Measurements from ENCODE around the gene RAB41. TPM values are rescaled to one million over a fixed set of nuclear protein-coding genes. Genes with fewer than 3 reads are reported as not detected.
"Not testable (repeated sequence)": the region's sequence is repeated elsewhere in the genome, so short reads cannot be mapped to it uniquely, and the experiment has no call there.

RAB41 gene
- total RNA-seq, 2 donors from 2014 or later = not detected

- intact Hi-C loops (cut with DNase I) = no loop called here
- no peaks in the 10 kb centered on the region for H3K36me3 ChIP-seq
- no peaks in the 10 kb centered on the region for H3K27me3 ChIP-seq
- no peaks in the 10 kb centered on the region for H3K9me3 ChIP-seq
- no peak within 1 kb of the TSS for H3K9ac ChIP-seq (ENCODE audit: low read depth in 2 of 2, low read length in 2 of 2)
- TF ChIP-seq CTCF (IDR thresholded peaks at IDR 0.05) = no peak
- H3K4me1 ChIP-seq = no peaks in the 10 kb centered on the region
- no peak within 1 kb of the TSS for H3K4me3 ChIP-seq
- no peak within 1 kb of the TSS for H3K27ac ChIP-seq
- no peak for DNase-seq
These were observed 13.9 kb upstream of the RAB41 start, which contains the start of gene ARR3 for GRCh38 chrX:70268034-70268433. TSS of gene ARR3 (plus strand) at chrX:70268334. CDS start at chrX:70269386, 1,052 bp downstream.

DNA sequence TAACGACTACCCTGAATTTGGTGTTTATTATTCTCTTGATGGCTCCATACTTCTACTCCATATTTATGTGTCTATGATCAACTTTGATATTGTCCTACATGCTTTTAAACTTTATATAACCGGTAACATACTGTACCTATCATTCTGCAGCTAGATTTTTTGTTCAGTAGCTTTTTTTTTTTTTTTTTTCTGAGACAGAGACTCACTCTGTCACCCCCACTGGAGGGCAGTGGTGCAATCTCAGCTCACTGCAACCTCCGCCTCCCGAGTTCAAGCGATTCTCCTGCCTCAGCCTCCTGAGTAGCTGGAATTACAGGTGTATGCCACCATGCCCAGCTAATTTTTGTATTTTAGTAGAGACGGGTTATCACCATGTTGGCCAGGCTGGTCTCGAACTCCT is 7.9 kb upstream of the RAB41 start:
- H3K27me3 ChIP-seq; H3K4me1 ChIP-seq; H3K4me3 ChIP-seq; intact Hi-C loops (cut with DNase I); H3K9ac ChIP-seq (ENCODE audit: low read depth in 2 of 2, low read length in 2 of 2); DNase-seq; H3K36me3 ChIP-seq; H3K27ac ChIP-seq; H3K9me3 ChIP-seq: not testable (repeated sequence)

- H3K27me3 ChIP-seq = no peaks in the 10 kb centered on the region
- intact Hi-C loops (cut with DNase I) = no loop called here
- TF ChIP-seq CTCF (IDR thresholded peaks at IDR 0.05) = no peak
- no peak for DNase-seq
- H3K9ac ChIP-seq (ENCODE audit: low read depth in 2 of 2, low read length in 2 of 2) = no peak overlapping the region
- H3K9me3 ChIP-seq = no peaks in the 10 kb centered on the region
- H3K4me3 ChIP-seq = no peak overlapping the region
- H3K36me3 ChIP-seq = no peaks in the 10 kb centered on the region
- H3K27ac ChIP-seq = no peak overlapping the region
- H3K4me1 ChIP-seq = no peaks in the 10 kb centered on the region
These were observed 2.9 kb upstream of the RAB41 start for GRCh38 chrX:70279081-70279480.

- Histone ChIP-seq H3K27me3 (no peaks in the 10 kb centered on the region), H3K4me3 (no peak overlapping the region)
- intact Hi-C loops (cut with DNase I) = no loop called here
These were observed 1.4 kb upstream of the RAB41 start for GRCh38 chrX:70280573-70280972.

GRCh38 chrX:70289168-70289792 is 7.3 kb downstream of the RAB41 start:
- intact Hi-C loops (cut with DNase I) = no loop called here
- Histone ChIP-seq H3K9ac (ENCODE audit: low read depth in 2 of 2, low read length in 2 of 2) (peak overlapping the region; percentile 59 to 60), H3K27me3 (no peaks in the 10 kb centered on the region), H3K4me3 (peak overlapping the region; percentile 51), H3K9me3 (no peaks in the 10 kb centered on the region), H3K36me3 (no peaks in the 10 kb centered on the region), H3K27ac (no peak overlapping the region), H3K4me1 (no peaks in the 10 kb centered on the region)
- TF ChIP-seq CTCF (IDR thresholded peaks at IDR 0.05) = no peak
- DNase-seq = no peak

More at GRCh38 chrX:70280573-70280972, 1.4 kb upstream of the RAB41 start:
- no peak overlapping the region for H3K9ac ChIP-seq (ENCODE audit: low read depth in 2 of 2, low read length in 2 of 2)
- no peaks in the 10 kb centered on the region for H3K36me3 ChIP-seq
- no peak for DNase-seq
- H3K27ac ChIP-seq = no peak overlapping the region
- TF ChIP-seq CTCF (IDR thresholded peaks at IDR 0.05) = no peak
- H3K9me3 ChIP-seq = no peaks in the 10 kb centered on the region
- H3K4me1 ChIP-seq = no peaks in the 10 kb centered on the region
